ENCODE results near the gene GOLGA6L7. TPM values are rescaled to one million over a fixed set of nuclear protein-coding genes. Genes with fewer than 3 reads are reported as not detected.
"Not testable (repeated sequence)": the region's sequence is repeated elsewhere in the genome, so short reads cannot be mapped to it uniquely, and the experiment has no call there.

Gene GOLGA6L7
- 1 to 10 TPM in 1 of 8 experiments, under 1 TPM in 4, not detected in 3; 0.21 to 1.4 (median 0.46) TPM for total RNA-seq

GRCh38 chr15:28848521-28848920 lies at the start of gene GOLGA6L7:
GOLGA6L7 (minus strand) TSS chr15:28848644; CDS start chr15:28848549, 95 bp downstream.
- H3K27ac ChIP-seq; ATAC-seq (replicated peaks in 6 of 8); H3K4me3 ChIP-seq; H3K4me1 ChIP-seq (replicated peaks in 1 of 2); in situ Hi-C loops (cut with MboI; ENCODE audit: low pct_unique_long_range_greater_than_20kb in 2 of 9, low sequenced_read_pairs in 9 of 9, unreplicated experiment in 9 of 9): not testable (repeated sequence)
- WGBS, 10 experiments: 34 to 100% (median 88%) methylated on average over 1 to 5 of the region's 13 CpGs; no CpG with 5 or more reads in 2 of the 10 experiments

GRCh38 chr15:28897861-28898585 lies 49.6 kb upstream of the GOLGA6L7 start:
- Histone ChIP-seq H3K27ac (no peak overlapping the region), H3K4me1 (replicated peaks in 1 of 2) (no peaks in the 10 kb centered on the region), H3K4me3 (no peak overlapping the region)
- in situ Hi-C loops (cut with MboI; ENCODE audit: low pct_unique_long_range_greater_than_20kb in 2 of 9, low sequenced_read_pairs in 9 of 9, unreplicated experiment in 9 of 9): loop anchor here in 4 of 9 experiments (25.0 kb wide), 1 partner anchor 189 kb away; no protein-coding TSS in a partner anchor
- peak in 1 of 8 experiments; percentile 42 for ATAC-seq (replicated peaks in 6 of 8)
- WGBS, 10 experiments: 51 to 100% (median 83%) methylated on average over 1 to 6 of the region's 13 CpGs; no CpG with 5 or more reads in 1 of the 10 experiments

GRCh38 chr15:28896951-28897350 lies 48.5 kb upstream of the GOLGA6L7 start:
- WGBS, 10 experiments: 7 to 100% (median 100%) methylated on average over 1 to 4 of the region's 4 CpGs; no CpG with 5 or more reads in 6 of the 10 experiments
- ATAC-seq (replicated peaks in 6 of 8): peak; percentile 51 to 85 (median 70)
- Histone ChIP-seq H3K27ac (no peak overlapping the region), H3K4me1 (replicated peaks in 1 of 2) (no peaks in the 10 kb centered on the region), H3K4me3 (no peak overlapping the region)
- in situ Hi-C loops (cut with MboI; ENCODE audit: low pct_unique_long_range_greater_than_20kb in 2 of 9, low sequenced_read_pairs in 9 of 9, unreplicated experiment in 9 of 9): loop anchor here in 4 of 9 experiments (25.0 kb wide), 1 partner anchor 190 kb away; no protein-coding TSS in a partner anchor

GRCh38 chr15:28895566-28895965 lies 47.1 kb upstream of the GOLGA6L7 start:
- Histone ChIP-seq H3K4me3 (no peak overlapping the region), H3K27ac (no peak overlapping the region), H3K4me1 (replicated peaks in 1 of 2) (no peaks in the 10 kb centered on the region)
- in situ Hi-C loops (cut with MboI; ENCODE audit: low pct_unique_long_range_greater_than_20kb in 2 of 9, low sequenced_read_pairs in 9 of 9, unreplicated experiment in 9 of 9): loop anchor here in 4 of 9 experiments (25.0 kb wide), 1 partner anchor 192 kb away; no protein-coding TSS in a partner anchor
- WGBS, 10 experiments: 77 to 100% (median 90%) methylated on average over 2 to 5 of the region's 6 CpGs; no CpG with 5 or more reads in 5 of the 10 experiments
- no peak for ATAC-seq (replicated peaks in 6 of 8)

- no peak overlapping the region for H3K4me3 ChIP-seq
- WGBS, 10 experiments: 70 to 100% (median 94%) methylated on average over 2 to 5 of the region's 13 CpGs; no CpG with 5 or more reads in 6 of the 10 experiments
- H3K27ac ChIP-seq: no peak overlapping the region
- ATAC-seq (replicated peaks in 6 of 8): no peak
- no peaks in the 10 kb centered on the region for H3K4me1 ChIP-seq (replicated peaks in 1 of 2)
- in situ Hi-C loops (cut with MboI; ENCODE audit: low pct_unique_long_range_greater_than_20kb in 2 of 9, low sequenced_read_pairs in 9 of 9, unreplicated experiment in 9 of 9): loop anchor here in 4 of 9 experiments (25.0 kb wide), 1 partner anchor 192 kb away; no protein-coding TSS in a partner anchor
Measured at GRCh38 chr15:28895146-28895545, 46.7 kb upstream of the GOLGA6L7 start.

GRCh38 chr15:28894631-28895030 lies 46.2 kb upstream of the GOLGA6L7 start:
- H3K4me1 ChIP-seq (replicated peaks in 1 of 2): no peaks in the 10 kb centered on the region
- no peak for ATAC-seq (replicated peaks in 6 of 8)
- in situ Hi-C loops (cut with MboI; ENCODE audit: low pct_unique_long_range_greater_than_20kb in 2 of 9, low sequenced_read_pairs in 9 of 9, unreplicated experiment in 9 of 9): loop anchor here in 4 of 9 experiments (25.0 kb wide), 1 partner anchor 193 kb away; no protein-coding TSS in a partner anchor
- H3K4me3 ChIP-seq: no peak overlapping the region
- H3K27ac ChIP-seq: no peak overlapping the region
- 80% methylated on average over 1 to 3 of the region's 13 CpGs; no CpG with 5 or more reads in 8 of the 10 experiments for WGBS, 10 experiments

- in situ Hi-C loops (cut with MboI; ENCODE audit: low pct_unique_long_range_greater_than_20kb in 2 of 9, low sequenced_read_pairs in 9 of 9, unreplicated experiment in 9 of 9): loop anchor here in 4 of 9 experiments (25.0 kb wide), 1 partner anchor 194 kb away; no protein-coding TSS in a partner anchor
- WGBS, 10 experiments: 0 to 96% (median 72%) methylated on average over 1 to 7 of the region's 12 CpGs; no CpG with 5 or more reads in 1 of the 10 experiments
- H3K27ac ChIP-seq: no peak overlapping the region
- peaks cover 0 to 1% of the 10 kb centered on the region in 2 donors for H3K4me1 ChIP-seq (replicated peaks in 1 of 2)
- ATAC-seq (replicated peaks in 6 of 8): peak in 3 of 8 experiments; percentile 73 to 86 (median 84)
- H3K4me3 ChIP-seq: no peak overlapping the region
Measured at GRCh38 chr15:28892789-28893610, 44.6 kb upstream of the GOLGA6L7 start.

GRCh38 chr15:28891588-28891987 lies 43.1 kb upstream of the GOLGA6L7 start:
- no peak for ATAC-seq (replicated peaks in 6 of 8)
- 61 to 100% (median 100%) methylated on average over 1 to 6 of the region's 6 CpGs; no CpG with 5 or more reads in 1 of the 10 experiments for WGBS, 10 experiments
- in situ Hi-C loops (cut with MboI; ENCODE audit: low pct_unique_long_range_greater_than_20kb in 2 of 9, low sequenced_read_pairs in 9 of 9, unreplicated experiment in 9 of 9): loop anchor here in 4 of 9 experiments (25.0 kb wide), 1 partner anchor 196 kb away; no protein-coding TSS in a partner anchor
- Histone ChIP-seq H3K4me3 (no peak overlapping the region), H3K27ac (no peak overlapping the region), H3K4me1 (replicated peaks in 1 of 2) (peaks cover 9 to 11% of the 10 kb centered on the region in 2 donors)

- H3K4me3 ChIP-seq: no peak overlapping the region
- in situ Hi-C loops (cut with MboI; ENCODE audit: low pct_unique_long_range_greater_than_20kb in 2 of 9, low sequenced_read_pairs in 9 of 9, unreplicated experiment in 9 of 9): loop anchor here in 4 of 9 experiments (25.0 kb wide), 1 partner anchor 196 kb away; no protein-coding TSS in a partner anchor
- WGBS, 10 experiments: 40 to 100% (median 91%) methylated on average over 1 to 13 of the region's 15 CpGs
- no peak for ATAC-seq (replicated peaks in 6 of 8)
- no peak overlapping the region for H3K27ac ChIP-seq
- peaks cover 9 to 11% of the 10 kb centered on the region in 2 donors for H3K4me1 ChIP-seq (replicated peaks in 1 of 2)
Measured at GRCh38 chr15:28890711-28891495, 42.5 kb upstream of the GOLGA6L7 start.

GRCh38 chr15:28890291-28890690 lies 41.8 kb upstream of the GOLGA6L7 start:
- H3K4me3 ChIP-seq; H3K27ac ChIP-seq; ATAC-seq (replicated peaks in 6 of 8): not testable (repeated sequence)
- in situ Hi-C loops (cut with MboI; ENCODE audit: low pct_unique_long_range_greater_than_20kb in 2 of 9, low sequenced_read_pairs in 9 of 9, unreplicated experiment in 9 of 9): loop anchor here in 4 of 9 experiments (25.0 kb wide), 1 partner anchor 197 kb away; no protein-coding TSS in a partner anchor
- peaks cover 11% of the 10 kb centered on the region in 2 donors for H3K4me1 ChIP-seq (replicated peaks in 1 of 2)
- 30 to 100% (median 100%) methylated on average over 1 to 2 of the region's 4 CpGs; no CpG with 5 or more reads in 5 of the 10 experiments for WGBS, 10 experiments

- not testable (repeated sequence) for H3K27ac ChIP-seq; ATAC-seq (replicated peaks in 6 of 8); H3K4me3 ChIP-seq
- H3K4me1 ChIP-seq (replicated peaks in 1 of 2): peaks cover 15% of the 10 kb centered on the region in 2 donors
- 23 to 100% (median 94%) methylated on average over 1 to 5 of the region's 6 CpGs; no CpG with 5 or more reads in 6 of the 10 experiments for WGBS, 10 experiments
- in situ Hi-C loops (cut with MboI; ENCODE audit: low pct_unique_long_range_greater_than_20kb in 2 of 9, low sequenced_read_pairs in 9 of 9, unreplicated experiment in 9 of 9): loop anchor here in 4 of 9 experiments (25.0 kb wide), 1 partner anchor 197 kb away; no protein-coding TSS in a partner anchor
Measured at GRCh38 chr15:28889871-28890270, 41.4 kb upstream of the GOLGA6L7 start.
